Loucy (cell line): ENCODE data around the gene EDAR.

Experiments used
- H2AFZ ChIP-seq: fragments of 200-600 bp; sonication (generic); 2 replicates; pipeline ENCODE4 v1.6.0; 2016; ENCODE audit warnings: antibody characterized with exemption, mild to moderate bottlenecking, low read length, moderate library complexity
- H3F3A ChIP-seq: fragments of 200-600 bp; 2 replicates; pipeline ENCODE4 v1.6.0; 2016; ENCODE audit warnings: antibody characterized with exemption, low read depth, mild to moderate bottlenecking
- H3K27me3 ChIP-seq: fragments of 200-600 bp; sonication (generic); 2 replicates; pipeline ENCODE4 v1.6.1; 2014; ENCODE audit warnings: low read length, mild to moderate bottlenecking; ENCODE audit not compliant: insufficient read depth, poor library complexity, severe bottlenecking
- H3K36me3 ChIP-seq: fragments of 200-600 bp; sonication (generic); 2 replicates; pipeline ENCODE4 v1.6.1; 2016; ENCODE audit warnings: low read length; ENCODE audit not compliant: insufficient read depth
- H3K4me1 ChIP-seq: fragments of 200-600 bp; sonication (generic); 2 replicates; pipeline ENCODE4 v1.5.1; 2014; ENCODE audit warnings: low read length, mild to moderate bottlenecking; ENCODE audit not compliant: insufficient read depth, poor library complexity, severe bottlenecking
- H3K4me2 ChIP-seq: fragments of 200-600 bp; sonication (generic); 2 replicates; pipeline ENCODE4 v1.6.0; 2014; ENCODE audit warnings: antibody characterized with exemption, low read length, low read depth, mild to moderate bottlenecking; ENCODE audit not compliant: poor library complexity, severe bottlenecking
- H3K4me3 ChIP-seq: fragments of 200-600 bp; sonication (generic); 2 replicates; pipeline ENCODE4 v1.5.1; 2014; ENCODE audit warnings: low read length, mild to moderate bottlenecking, mixed read lengths; ENCODE audit not compliant: poor library complexity, severe bottlenecking
- H3K79me2 ChIP-seq: fragments of 200-600 bp; sonication (generic); 2 replicates; pipeline ENCODE4 v1.6.1; 2014; ENCODE audit warnings: low read length; ENCODE audit not compliant: insufficient read depth
- H3K9ac ChIP-seq: fragments of 200-600 bp; sonication (generic); 2 replicates; pipeline ENCODE4 v1.6.0; 2014; ENCODE audit warnings: mild to moderate bottlenecking, low read depth, low read length, moderate library complexity; ENCODE audit not compliant: poor library complexity, severe bottlenecking
- H3K9me2 ChIP-seq: fragments of 200-600 bp; sonication (generic); replicated peaks from 2 replicates; pipeline ENCODE4 v1.6.1; 2016; ENCODE audit warnings: low read depth, low read length, mixed read lengths
- H3K9me3 ChIP-seq: fragments of 200-600 bp; sonication (generic); 2 replicates; pipeline ENCODE4 v1.6.1; 2014; ENCODE audit warnings: mild to moderate bottlenecking, antibody characterized with exemption, low read length, low read depth; ENCODE audit not compliant: insufficient read depth
- H4K20me1 ChIP-seq: fragments of 200-600 bp; sonication (generic); 2 replicates; pipeline ENCODE4 v1.6.0; 2014; ENCODE audit warnings: antibody characterized with exemption, low read length, mild to moderate bottlenecking; ENCODE audit not compliant: insufficient read depth, poor library complexity, severe bottlenecking
- CTCF ChIP-seq: fragments of 200-600 bp; sonication (generic); conservative IDR thresholded peaks from 2 replicates; pipeline ENCODE4 v1.5.1; 2014; ENCODE audit warnings: mild to moderate bottlenecking, antibody characterized with exemption, low read length
- EZH2phosphoT487 ChIP-seq: fragments of 200-600 bp; IDR thresholded peaks from 2 replicates; pipeline ENCODE4 v1.6.1; 2018; ENCODE audit warnings: antibody characterized with exemption, mild to moderate bottlenecking, moderate library complexity, borderline replicate concordance

EDAR gene

GRCh38 chr2:108926561-108927380, 62.2 kb downstream of the EDAR start:
- no peaks in the 10 kb centered on the region for H3K36me3 ChIP-seq
- H3K9me3 ChIP-seq: no peaks in the 10 kb centered on the region
- no peaks in the 10 kb centered on the region for H3K79me2 ChIP-seq
- no peak overlapping the region for H3K9ac ChIP-seq
- no peak overlapping the region for H3K4me3 ChIP-seq
- no peak overlapping the region for H2AFZ ChIP-seq
- no peaks in the 10 kb centered on the region for H4K20me1 ChIP-seq
- H3K4me1 ChIP-seq: no peaks in the 10 kb centered on the region
- H3K9me2 ChIP-seq: no peaks in the 10 kb centered on the region
- no peaks in the 10 kb centered on the region for H3K27me3 ChIP-seq
- H3K4me2 ChIP-seq: no peak overlapping the region
- H3F3A ChIP-seq: no peaks in the 10 kb centered on the region
- TF ChIP-seq CTCF (no peak), EZH2phosphoT487 (no peak)

DNA sequence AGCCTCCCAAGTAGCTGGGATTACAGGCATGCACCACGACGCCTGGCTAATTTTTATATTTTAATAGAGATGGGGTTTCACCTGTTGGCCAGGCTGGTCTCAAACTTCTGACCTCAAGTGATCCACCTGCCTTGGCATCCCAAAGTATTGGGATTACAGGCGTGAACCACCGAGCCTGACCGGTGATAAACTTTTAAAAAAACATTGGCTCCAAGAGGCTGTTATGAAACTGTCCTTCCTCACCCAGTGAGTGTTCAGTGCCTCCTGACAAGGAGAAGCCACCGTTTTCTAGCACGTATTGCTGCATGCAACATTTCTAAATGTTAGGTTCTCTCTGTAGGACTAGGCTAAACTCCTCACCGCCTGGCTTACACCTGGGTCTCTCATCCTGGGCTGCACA, 63.3 kb downstream of the EDAR start:
- Histone ChIP-seq H3K27me3 (no peaks in the 10 kb centered on the region), H3K79me2 (no peaks in the 10 kb centered on the region), H3K4me3 (no peak overlapping the region), H3K9me2 (no peaks in the 10 kb centered on the region), H3K36me3 (no peaks in the 10 kb centered on the region), H3K4me2 (no peak overlapping the region), H3K9ac (no peak overlapping the region), H3K4me1 (no peaks in the 10 kb centered on the region), H4K20me1 (no peaks in the 10 kb centered on the region), H3K9me3 (no peaks in the 10 kb centered on the region), H3F3A (no peaks in the 10 kb centered on the region), H2AFZ (no peak overlapping the region)
- no peak for TF ChIP-seq EZH2phosphoT487
- no peak for TF ChIP-seq CTCF

DNA sequence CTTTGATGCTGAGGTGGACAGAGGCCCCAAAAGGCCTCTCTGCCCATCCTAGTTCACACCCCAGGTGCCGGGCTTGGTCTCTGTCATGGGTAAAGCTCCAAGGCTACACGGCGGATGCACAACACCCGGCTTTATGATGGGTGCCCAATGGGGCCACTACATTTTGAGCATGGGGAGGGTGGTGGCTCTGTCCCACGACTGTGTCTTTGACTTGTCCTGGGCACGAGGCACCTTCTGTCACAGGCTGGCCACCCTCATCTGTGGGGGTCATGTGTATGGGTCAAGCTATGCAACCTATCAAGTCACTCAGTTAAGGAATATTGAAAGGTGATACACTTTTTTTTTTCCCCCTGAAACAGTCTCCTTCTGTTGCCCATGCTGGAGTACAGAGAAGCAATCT, 63.7 kb downstream of the EDAR start:
- no peaks in the 10 kb centered on the region for H3K27me3 ChIP-seq
- no peaks in the 10 kb centered on the region for H3K9me3 ChIP-seq
- no peaks in the 10 kb centered on the region for H3F3A ChIP-seq
- no peaks in the 10 kb centered on the region for H3K4me1 ChIP-seq
- no peak overlapping the region for H3K4me2 ChIP-seq
- no peak for TF ChIP-seq EZH2phosphoT487
- H4K20me1 ChIP-seq: no peaks in the 10 kb centered on the region
- H3K36me3 ChIP-seq: no peaks in the 10 kb centered on the region
- H3K9me2 ChIP-seq: no peaks in the 10 kb centered on the region
- H2AFZ ChIP-seq: no peak overlapping the region
- H3K4me3 ChIP-seq: no peak overlapping the region
- H3K79me2 ChIP-seq: no peaks in the 10 kb centered on the region
- no peak overlapping the region for H3K9ac ChIP-seq
